Ovary (tissue), 10 donors: ENCODE data around the gene SERPINI1. TPM values are rescaled to one million over a fixed set of nuclear protein-coding genes. Genes with fewer than 3 reads are reported as not detected.

Experiments used
- DNase-seq, 5 donors: peaks; one replicate each; pipeline ENCODE4 v3.0.0-alpha.2; 2019 to 2020
- H3K27ac ChIP-seq, 2 donors: fragments of 200-600 bp; one replicate each; pipeline versions ENCODE4 v1.5.1 to v1.8.0; 2019 to 2022
- H3K27me3 ChIP-seq: fragments of 200-600 bp; one replicate; pipeline ENCODE4 v1.8.0; 2022
- H3K36me3 ChIP-seq: fragments of 200-600 bp; sonication (generic); one replicate; pipeline ENCODE4 v1.5.1; 2019
- H3K4me1 ChIP-seq: one replicate; pipeline ENCODE4 v1.8.1; 2013; ENCODE audit warnings: mild to moderate bottlenecking, moderate library complexity; ENCODE audit not compliant: insufficient read depth
- H3K4me3 ChIP-seq: fragments of 200-600 bp; sonication (generic); one replicate; pipeline ENCODE4 v1.5.1; 2017
- H3K9me3 ChIP-seq, 2 donors: fragments of 200-600 bp in 1 of 2; sonication (generic) in 1 of 2; one replicate each; pipeline versions ENCODE4 v1.5.1 to v1.8.1; 2013 to 2019; ENCODE audit warnings: mild to moderate bottlenecking in 1 of 2, moderate library complexity in 1 of 2
- EP300 ChIP-seq: sonication (generic); formaldehyde crosslinking; IDR thresholded peaks from one replicate; pipeline ENCODE4 v1.6.1; 2017; ENCODE audit warnings: antibody characterized with exemption
- POLR2A ChIP-seq: fragments of 450-650 bp; IDR thresholded peaks from one replicate; pipeline ENCODE4 v1.6.1; 2017; ENCODE audit warnings: antibody characterized with exemption, mild to moderate bottlenecking, moderate library complexity
- WGBS, 3 donors: extraction: QIAGEN DNeasy Blood & Tissue Kit in 1 of 3; methylation state at CpG; one replicate each; pipeline versions ENCODE4 v1.1.5 to v1.1.7; 2013 to 2017; 5-methylcytosine and 5-hydroxymethylcytosine counted together
- intact Hi-C, 4 donors: fragments of 100-400 bp; cut with DNase I; formaldehyde crosslinking; loops; one replicate each; pipeline versions ENCODE4 v1.11.0 to v1.15.1; 2022 to 2023
- long read RNA-seq, 3 donors: library from polyadenylated mRNA in 2 of 3; unstranded in 2 of 3; transcript quantifications; one replicate each; pipeline ENCODE4 v2.0.0 and lab custom pipeline, GENCODE V29; 2021 to 2026
- polyA plus RNA-seq, 2 donors: library from polyadenylated mRNA; stranded (reverse); fragments of 200-250 nt in 1 of 2; fragments of 350-450 nt in 1 of 2; fragmentation: Illumina TruSeq in 1 of 2; extraction: RNeasy Lipid Tissue Mini Kit (QIAGEN cat#74804) in 1 of 2; gene quantifications; one replicate each; pipeline ENCODE4 v1.2.3, GENCODE V29; 2013 to 2014
- total RNA-seq, 7 donors: library from RNA; depleted of rRNA in 2 of 7; stranded (reverse); fragments of >200 nt in 2 of 7; fragmentation: NEBNext Ultra II Directional in 3 of 7; extraction: Animal tissue kit (Norgen Biotek cat#: 25700) in 3 of 7; gene quantifications; one replicate each; pipeline versions ENCODE4 v1.1.0 to v1.2.4, GENCODE V29; 2016 to 2023
- TF ChIP-seq, protein P1 (sequence below), 3 donors: fragments of 450-650 bp in 2 of 3; fragments of 200-600 bp in 1 of 3; IDR thresholded peaks; one replicate each; pipeline versions ENCODE4 v1.5.1 to v1.8.0; 2016 to 2022; ENCODE audit warnings: antibody characterized with exemption in 3 of 3, mild to moderate bottlenecking in 1 of 3
- donor health status: DM: no; HTN: no; CAD: no; lungs with moderate emphysema.
- donor health status: DM: no; HTN: no; CAD: no.
- donor health status: Bipolar disorder and iron deficiency.
- donor health status: DM: yes; HTN: yes; CAD: no.
- donor health status: DM: no; HTN: no; CAD: no.
- donor health status: DM: yes; HTN: yes; CAD: no.

The SERPINI1 gene, protein sequence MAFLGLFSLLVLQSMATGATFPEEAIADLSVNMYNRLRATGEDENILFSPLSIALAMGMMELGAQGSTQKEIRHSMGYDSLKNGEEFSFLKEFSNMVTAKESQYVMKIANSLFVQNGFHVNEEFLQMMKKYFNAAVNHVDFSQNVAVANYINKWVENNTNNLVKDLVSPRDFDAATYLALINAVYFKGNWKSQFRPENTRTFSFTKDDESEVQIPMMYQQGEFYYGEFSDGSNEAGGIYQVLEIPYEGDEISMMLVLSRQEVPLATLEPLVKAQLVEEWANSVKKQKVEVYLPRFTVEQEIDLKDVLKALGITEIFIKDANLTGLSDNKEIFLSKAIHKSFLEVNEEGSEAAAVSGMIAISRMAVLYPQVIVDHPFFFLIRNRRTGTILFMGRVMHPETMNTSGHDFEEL
- total RNA-seq (1 to 10 TPM; 1.8 to 7.7 (median 3.4) TPM), polyA plus RNA-seq (10 to 100 TPM in 1 of 2 donors, 1 to 10 TPM in 1; 6.9 to 11.6 TPM)
- long read RNA-seq, donor 1, transcript SERPINI1-202 (9 exons, 1,890 nt): major isoform, 12 of 13 reads
- long read RNA-seq, donor 1, partial matches to known transcripts: 0 of 13 reads
- long read RNA-seq, donor 1, other reads (novel, unspliced or antisense): 1 of 13 reads
- long read RNA-seq, donor 2, transcript SERPINI1-202 (9 exons, 1,890 nt): major isoform, 15 of 24 reads
- long read RNA-seq, donor 2, partial matches to known transcripts: 8 of 24 reads
- long read RNA-seq, donor 2, other reads (novel, unspliced or antisense): 0 of 24 reads
- long read RNA-seq, donor 3, transcript SERPINI1-202 (9 exons, 1,890 nt): major isoform, 5 of 6 reads
- long read RNA-seq, donor 3, partial matches to known transcripts: 0 of 6 reads
- long read RNA-seq, donor 3, other reads (novel, unspliced or antisense): 1 of 6 reads

DNA sequence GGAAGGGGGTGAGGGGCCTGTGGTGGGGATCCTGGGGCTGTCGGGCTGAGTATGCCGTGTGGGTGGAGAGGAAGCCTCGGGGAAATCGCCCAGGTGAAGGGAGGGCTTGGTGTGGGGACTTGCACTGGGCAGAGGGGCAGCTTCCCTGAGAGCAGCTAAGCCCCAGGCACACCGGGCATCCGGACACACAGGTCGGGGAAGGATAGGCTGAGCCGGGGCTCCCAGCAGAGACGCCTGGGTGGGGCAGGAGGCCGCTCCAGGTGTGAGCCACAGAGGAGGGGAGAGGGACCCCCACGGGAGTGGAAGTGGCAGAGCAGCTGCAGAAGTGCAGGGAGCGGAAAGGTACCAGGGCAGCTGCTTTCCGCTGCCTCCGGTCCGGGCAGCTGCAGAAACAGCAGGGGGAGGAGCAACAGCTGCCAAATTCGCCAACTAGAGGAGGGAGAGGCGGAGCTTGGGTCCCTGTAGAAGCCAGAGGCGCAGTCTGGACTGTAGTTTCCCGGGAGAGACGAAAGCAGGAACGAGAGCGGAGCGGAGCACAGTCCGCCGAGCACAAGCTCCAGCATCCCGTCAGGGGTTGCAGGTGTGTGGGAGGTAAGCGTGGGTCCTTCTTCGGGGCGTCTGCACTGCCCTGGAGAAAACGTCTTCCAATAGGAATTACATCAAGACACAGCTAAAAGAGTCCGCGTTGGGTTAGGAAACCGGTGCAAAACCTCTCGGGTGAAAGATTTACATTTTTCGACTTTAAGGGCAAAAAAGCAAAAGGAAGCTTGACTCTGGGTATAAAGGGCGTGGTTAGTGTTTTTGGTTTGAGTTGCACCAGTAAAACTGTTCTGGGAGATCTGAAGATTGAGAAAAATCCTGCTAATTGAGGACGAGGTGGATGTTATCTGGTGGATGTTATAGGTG, at the start of gene SERPINI1:
Gene SERPINI1 (plus strand): TSS at position 489 of the 906 bp plus-strand sequence. CDS start 53,408 bp downstream, outside the sequence.
- no peaks in the 10 kb centered on the region for H3K36me3 ChIP-seq
- peak; percentile 83 to 87 (median 83) for DNase-seq
- H3K27ac ChIP-seq: peak within 1 kb of the TSS; percentile 57 to 84
- TF ChIP-seq, protein P1, sequence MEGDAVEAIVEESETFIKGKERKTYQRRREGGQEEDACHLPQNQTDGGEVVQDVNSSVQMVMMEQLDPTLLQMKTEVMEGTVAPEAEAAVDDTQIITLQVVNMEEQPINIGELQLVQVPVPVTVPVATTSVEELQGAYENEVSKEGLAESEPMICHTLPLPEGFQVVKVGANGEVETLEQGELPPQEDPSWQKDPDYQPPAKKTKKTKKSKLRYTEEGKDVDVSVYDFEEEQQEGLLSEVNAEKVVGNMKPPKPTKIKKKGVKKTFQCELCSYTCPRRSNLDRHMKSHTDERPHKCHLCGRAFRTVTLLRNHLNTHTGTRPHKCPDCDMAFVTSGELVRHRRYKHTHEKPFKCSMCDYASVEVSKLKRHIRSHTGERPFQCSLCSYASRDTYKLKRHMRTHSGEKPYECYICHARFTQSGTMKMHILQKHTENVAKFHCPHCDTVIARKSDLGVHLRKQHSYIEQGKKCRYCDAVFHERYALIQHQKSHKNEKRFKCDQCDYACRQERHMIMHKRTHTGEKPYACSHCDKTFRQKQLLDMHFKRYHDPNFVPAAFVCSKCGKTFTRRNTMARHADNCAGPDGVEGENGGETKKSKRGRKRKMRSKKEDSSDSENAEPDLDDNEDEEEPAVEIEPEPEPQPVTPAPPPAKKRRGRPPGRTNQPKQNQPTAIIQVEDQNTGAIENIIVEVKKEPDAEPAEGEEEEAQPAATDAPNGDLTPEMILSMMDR (IDR thresholded peaks at IDR 0.05): no peak
- peak; percentile 28 for TF ChIP-seq POLR2A
- WGBS, 3 donors: 0 to 1% (median 1%) methylated on average over 37 of the region's 37 CpGs
- no peaks in the 10 kb centered on the region for H3K27me3 ChIP-seq
- H3K9me3 ChIP-seq: no peaks in the 10 kb centered on the region
- peaks cover 1% of the 10 kb centered on the region for H3K4me1 ChIP-seq
- intact Hi-C loops: no loop called here
- peak within 1 kb of the TSS; percentile 77 for H3K4me3 ChIP-seq

DNA sequence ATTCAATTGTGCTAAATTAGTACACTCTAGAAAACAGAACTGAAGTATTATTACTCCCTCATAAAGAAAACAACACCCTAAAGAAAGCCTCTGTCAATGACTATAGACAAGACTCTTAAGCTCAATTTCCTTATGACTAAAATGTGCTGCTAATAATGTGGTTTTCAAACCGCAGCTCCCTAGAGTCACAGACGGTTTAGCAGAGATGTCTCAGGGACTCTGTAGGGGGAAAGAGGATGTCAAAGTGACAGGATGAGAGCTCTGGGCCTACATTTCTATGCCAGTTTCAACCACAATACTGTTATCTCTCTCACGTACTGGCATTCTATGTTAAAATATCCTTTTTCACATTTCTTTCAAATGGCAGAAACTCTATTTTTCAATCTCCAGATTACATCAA, 44.2 kb upstream of the SERPINI1 start:
- Histone ChIP-seq H3K36me3 (no peaks in the 10 kb centered on the region), H3K27ac (no peak overlapping the region), H3K4me1 (no peaks in the 10 kb centered on the region), H3K9me3 (no peaks in the 10 kb centered on the region), H3K27me3 (no peaks in the 10 kb centered on the region), H3K4me3 (no peak overlapping the region)
- TF ChIP-seq EP300 (no peak), POLR2A (no peak)
- TF ChIP-seq, protein P1 (IDR thresholded peaks at IDR 0.05): no peak
- intact Hi-C loops: no loop called here
- no peak for DNase-seq
- WGBS, 3 donors: 88 to 96% (median 92%) methylated on average over 3 of the region's 3 CpGs

DNA sequence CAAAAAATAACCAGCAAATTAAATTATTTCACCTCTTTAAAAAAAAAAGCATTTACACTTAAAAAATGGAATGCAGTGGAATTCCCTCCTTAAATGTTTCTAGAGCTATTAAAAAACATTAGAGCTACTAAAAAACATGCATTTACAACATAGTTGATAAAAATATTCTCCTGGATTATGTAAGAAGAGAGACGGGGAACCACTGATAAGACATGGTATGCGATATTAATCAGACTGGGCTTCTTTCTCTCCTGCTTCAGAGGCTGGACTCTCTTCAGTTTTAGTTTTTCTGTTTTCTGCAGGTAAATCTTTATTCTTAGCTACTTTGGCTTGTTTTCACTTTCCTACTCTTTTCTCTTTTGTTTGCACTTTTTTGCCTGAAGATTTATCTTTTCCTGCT, 41.4 kb upstream of the SERPINI1 start:
- 79 to 88% (median 81%) methylated on average over 2 of the region's 2 CpGs for WGBS, 3 donors
- Histone ChIP-seq H3K27me3 (no peaks in the 10 kb centered on the region), H3K36me3 (no peaks in the 10 kb centered on the region), H3K4me1 (no peaks in the 10 kb centered on the region), H3K4me3 (no peak overlapping the region), H3K9me3 (no peaks in the 10 kb centered on the region), H3K27ac (no peak overlapping the region)
- no peak for DNase-seq
- TF ChIP-seq, protein P1 (IDR thresholded peaks at IDR 0.05): no peak
- TF ChIP-seq POLR2A: no peak
- intact Hi-C loops: no loop called here

DNA sequence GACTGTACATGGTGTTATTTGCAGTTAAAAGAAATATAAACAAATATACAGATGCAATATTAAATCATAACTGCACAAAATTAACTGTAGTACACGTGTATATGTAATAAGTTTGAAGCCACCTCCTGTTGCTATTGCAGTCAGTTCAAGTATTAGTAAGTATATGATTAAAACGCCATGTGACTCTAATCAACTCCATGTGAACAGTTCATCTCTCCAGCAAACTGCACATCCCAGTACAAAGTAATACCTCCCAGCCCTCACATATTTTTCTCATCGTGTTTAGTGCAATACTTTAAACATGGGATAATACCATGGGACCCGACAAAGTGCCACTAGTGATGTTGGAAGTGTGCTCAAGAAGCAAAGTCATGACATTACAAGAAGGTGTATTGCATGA, 35.5 kb upstream of the SERPINI1 start:
- intact Hi-C loops: no loop called here
- Histone ChIP-seq H3K27me3 (no peaks in the 10 kb centered on the region), H3K36me3 (no peaks in the 10 kb centered on the region), H3K4me3 (no peak overlapping the region), H3K4me1 (no peaks in the 10 kb centered on the region), H3K9me3 (no peaks in the 10 kb centered on the region), H3K27ac (no peak overlapping the region)
- 91 to 94% (median 92%) methylated on average over 4 of the region's 4 CpGs for WGBS, 3 donors
- TF ChIP-seq POLR2A: no peak
- TF ChIP-seq EP300: no peak
- TF ChIP-seq, protein P1 (IDR thresholded peaks at IDR 0.05): no peak
- DNase-seq: no peak
